ENCODE measurements around the gene FUBP3. TPM values are rescaled to one million over a fixed set of nuclear protein-coding genes. Genes with fewer than 3 reads are reported as not detected.

Gene FUBP3
- total RNA-seq, 1 experiment from 2014 or later = 73.7 TPM

DNA sequence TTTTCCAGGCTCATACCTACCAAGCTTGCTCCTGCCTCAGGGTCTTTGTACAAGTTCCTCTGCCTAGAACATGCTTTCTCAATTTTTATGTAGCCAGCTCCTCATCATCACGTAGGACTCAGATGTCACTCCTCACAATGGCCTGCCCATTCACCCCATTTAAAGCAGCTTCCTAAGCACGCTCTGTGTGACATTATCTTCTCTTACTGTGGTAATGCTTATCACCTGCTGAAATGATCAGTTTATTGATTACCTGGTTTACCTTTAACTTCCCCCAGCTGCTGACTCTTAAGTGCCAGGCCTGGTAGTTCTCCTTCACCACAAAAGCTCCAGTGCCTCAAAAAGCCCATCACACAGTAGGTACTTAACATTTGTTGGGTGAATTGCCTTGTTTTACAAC is 13.6 kb downstream of the FUBP3 start:
- no peaks in the 10 kb centered on the region for H3K27me3 ChIP-seq (ENCODE audit: insufficient read depth, low read length)
- no peaks in the 10 kb centered on the region for H3K4me1 ChIP-seq (ENCODE audit: control insufficient read depth in 1 of 2, insufficient read depth in 2 of 2, low read length in 2 of 2)
- no peaks in the 10 kb centered on the region for H3K9me3 ChIP-seq (ENCODE audit: control insufficient read depth in 1 of 2, insufficient read depth in 1 of 2, low read depth in 1 of 2, low read length in 2 of 2)
- H3K9me2 ChIP-seq (ENCODE audit: insufficient read depth) = no peaks in the 10 kb centered on the region
- DNase-seq (ENCODE audit: low read depth, low spot score) = no peak
- no peak overlapping the region for H3K4me2 ChIP-seq (ENCODE audit: low read length)
- peaks cover 76% of the 10 kb centered on the region for H3K79me2 ChIP-seq (ENCODE audit: insufficient read depth, low read length)
- no peak overlapping the region for H3K9ac ChIP-seq (ENCODE audit: low read length)
- H3K27ac ChIP-seq (ENCODE audit: low read depth, low read length) = no peak overlapping the region
- CTCF ChIA-PET = no interaction called here
- RAD21 ChIA-PET (ENCODE audit: low non-redundant PET in 1 of 2, low total read pairs in 2 of 2, uncharacterized antibody in 2 of 2, unreplicated experiment in 2 of 2) = no interaction called here
- no peak for TF ChIP-seq JUND (IDR thresholded peaks at IDR 0.05)
- TF ChIP-seq, protein P1, sequence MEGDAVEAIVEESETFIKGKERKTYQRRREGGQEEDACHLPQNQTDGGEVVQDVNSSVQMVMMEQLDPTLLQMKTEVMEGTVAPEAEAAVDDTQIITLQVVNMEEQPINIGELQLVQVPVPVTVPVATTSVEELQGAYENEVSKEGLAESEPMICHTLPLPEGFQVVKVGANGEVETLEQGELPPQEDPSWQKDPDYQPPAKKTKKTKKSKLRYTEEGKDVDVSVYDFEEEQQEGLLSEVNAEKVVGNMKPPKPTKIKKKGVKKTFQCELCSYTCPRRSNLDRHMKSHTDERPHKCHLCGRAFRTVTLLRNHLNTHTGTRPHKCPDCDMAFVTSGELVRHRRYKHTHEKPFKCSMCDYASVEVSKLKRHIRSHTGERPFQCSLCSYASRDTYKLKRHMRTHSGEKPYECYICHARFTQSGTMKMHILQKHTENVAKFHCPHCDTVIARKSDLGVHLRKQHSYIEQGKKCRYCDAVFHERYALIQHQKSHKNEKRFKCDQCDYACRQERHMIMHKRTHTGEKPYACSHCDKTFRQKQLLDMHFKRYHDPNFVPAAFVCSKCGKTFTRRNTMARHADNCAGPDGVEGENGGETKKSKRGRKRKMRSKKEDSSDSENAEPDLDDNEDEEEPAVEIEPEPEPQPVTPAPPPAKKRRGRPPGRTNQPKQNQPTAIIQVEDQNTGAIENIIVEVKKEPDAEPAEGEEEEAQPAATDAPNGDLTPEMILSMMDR (IDR thresholded peaks at IDR 0.05 in 2 of 3, conservative IDR thresholded peaks at IDR 0.05 in 1 of 3; ENCODE audit: borderline replicate concordance in 1 of 3, insufficient read depth in 1 of 3, low read depth in 2 of 3, low read length in 2 of 3) = no peak
- TF ChIP-seq RAD21 (IDR thresholded peaks at IDR 0.05; ENCODE audit: low read depth) = no peak
- TF ChIP-seq, protein P2, sequence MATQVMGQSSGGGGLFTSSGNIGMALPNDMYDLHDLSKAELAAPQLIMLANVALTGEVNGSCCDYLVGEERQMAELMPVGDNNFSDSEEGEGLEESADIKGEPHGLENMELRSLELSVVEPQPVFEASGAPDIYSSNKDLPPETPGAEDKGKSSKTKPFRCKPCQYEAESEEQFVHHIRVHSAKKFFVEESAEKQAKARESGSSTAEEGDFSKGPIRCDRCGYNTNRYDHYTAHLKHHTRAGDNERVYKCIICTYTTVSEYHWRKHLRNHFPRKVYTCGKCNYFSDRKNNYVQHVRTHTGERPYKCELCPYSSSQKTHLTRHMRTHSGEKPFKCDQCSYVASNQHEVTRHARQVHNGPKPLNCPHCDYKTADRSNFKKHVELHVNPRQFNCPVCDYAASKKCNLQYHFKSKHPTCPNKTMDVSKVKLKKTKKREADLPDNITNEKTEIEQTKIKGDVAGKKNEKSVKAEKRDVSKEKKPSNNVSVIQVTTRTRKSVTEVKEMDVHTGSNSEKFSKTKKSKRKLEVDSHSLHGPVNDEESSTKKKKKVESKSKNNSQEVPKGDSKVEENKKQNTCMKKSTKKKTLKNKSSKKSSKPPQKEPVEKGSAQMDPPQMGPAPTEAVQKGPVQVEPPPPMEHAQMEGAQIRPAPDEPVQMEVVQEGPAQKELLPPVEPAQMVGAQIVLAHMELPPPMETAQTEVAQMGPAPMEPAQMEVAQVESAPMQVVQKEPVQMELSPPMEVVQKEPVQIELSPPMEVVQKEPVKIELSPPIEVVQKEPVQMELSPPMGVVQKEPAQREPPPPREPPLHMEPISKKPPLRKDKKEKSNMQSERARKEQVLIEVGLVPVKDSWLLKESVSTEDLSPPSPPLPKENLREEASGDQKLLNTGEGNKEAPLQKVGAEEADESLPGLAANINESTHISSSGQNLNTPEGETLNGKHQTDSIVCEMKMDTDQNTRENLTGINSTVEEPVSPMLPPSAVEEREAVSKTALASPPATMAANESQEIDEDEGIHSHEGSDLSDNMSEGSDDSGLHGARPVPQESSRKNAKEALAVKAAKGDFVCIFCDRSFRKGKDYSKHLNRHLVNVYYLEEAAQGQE (IDR thresholded peaks at IDR 0.05; ENCODE audit: low read depth) = no peak
- TF ChIP-seq SP1 (IDR thresholded peaks at IDR 0.05; ENCODE audit: low read depth) = no peak
- no peak for TF ChIP-seq CBX3 (IDR thresholded peaks at IDR 0.05; ENCODE audit: low read depth)
- no peak for TF ChIP-seq SIN3A (IDR thresholded peaks at IDR 0.05; ENCODE audit: low read depth)
- no peak for TF ChIP-seq POLR2A (IDR thresholded peaks at IDR 0.05; ENCODE audit: borderline replicate concordance, extremely low read depth, insufficient read depth, insufficient read length)
- TF ChIP-seq ZFX (IDR thresholded peaks at IDR 0.05) = no peak
- TF ChIP-seq ELF1 (IDR thresholded peaks at IDR 0.05; ENCODE audit: borderline replicate concordance, low read depth) = no peak
- no peak for TF ChIP-seq YY1 (IDR thresholded peaks at IDR 0.05; ENCODE audit: extremely low read depth, insufficient replicate concordance, low read depth, low read length)
- no peak for TF ChIP-seq ZNF274 (IDR thresholded peaks at IDR 0.05; ENCODE audit: low read depth, low read length)
- TF ChIP-seq, protein P3, sequence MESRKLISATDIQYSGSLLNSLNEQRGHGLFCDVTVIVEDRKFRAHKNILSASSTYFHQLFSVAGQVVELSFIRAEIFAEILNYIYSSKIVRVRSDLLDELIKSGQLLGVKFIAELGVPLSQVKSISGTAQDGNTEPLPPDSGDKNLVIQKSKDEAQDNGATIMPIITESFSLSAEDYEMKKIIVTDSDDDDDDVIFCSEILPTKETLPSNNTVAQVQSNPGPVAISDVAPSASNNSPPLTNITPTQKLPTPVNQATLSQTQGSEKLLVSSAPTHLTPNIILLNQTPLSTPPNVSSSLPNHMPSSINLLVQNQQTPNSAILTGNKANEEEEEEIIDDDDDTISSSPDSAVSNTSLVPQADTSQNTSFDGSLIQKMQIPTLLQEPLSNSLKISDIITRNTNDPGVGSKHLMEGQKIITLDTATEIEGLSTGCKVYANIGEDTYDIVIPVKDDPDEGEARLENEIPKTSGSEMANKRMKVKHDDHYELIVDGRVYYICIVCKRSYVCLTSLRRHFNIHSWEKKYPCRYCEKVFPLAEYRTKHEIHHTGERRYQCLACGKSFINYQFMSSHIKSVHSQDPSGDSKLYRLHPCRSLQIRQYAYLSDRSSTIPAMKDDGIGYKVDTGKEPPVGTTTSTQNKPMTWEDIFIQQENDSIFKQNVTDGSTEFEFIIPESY (IDR thresholded peaks at IDR 0.05; ENCODE audit: extremely low read depth, insufficient replicate concordance, low read length) = no peak
- TF ChIP-seq TCF7L2 (IDR thresholded peaks at IDR 0.05; ENCODE audit: borderline replicate concordance, extremely low read depth, insufficient read depth, insufficient read length) = no peak
- no peak for TF ChIP-seq EGR1 (IDR thresholded peaks at IDR 0.05; ENCODE audit: low read depth)
- no peak overlapping the region for H3K4me3 ChIP-seq (replicated peaks in 1 of 2; ENCODE audit: low read depth in 1 of 2, low read length in 2 of 2)
- no peak overlapping the region for H2AFZ ChIP-seq (ENCODE audit: low read depth, low read length, poor library complexity, severe bottlenecking)
- intact Hi-C loops (cut with micrococcal nuclease) = no loop called here
- H3K36me3 ChIP-seq (ENCODE audit: control insufficient read depth in 1 of 2, insufficient read depth in 2 of 2, low read length in 2 of 2) = peaks cover 19 to 22% of the 10 kb centered on the region in 2 experiments
- peaks cover 5% of the 10 kb centered on the region; the same call in 1 of the 2 replicates for H4K20me1 ChIP-seq (ENCODE audit: insufficient read depth)
- ATAC-seq = no peak
- no TSS peak for BruUV-seq (replicated peaks)
- POLR2A ChIA-PET = interaction anchor here (1.6 kb wide), 1 partner anchor 12 kb away, joined by 3 read pairs; no protein-coding TSS in a partner anchor

Data from HCT116 (cell line).